WTC11 (cell line): Measurements from ENCODE around the gene STPG4. TPM values are rescaled to one million over a fixed set of nuclear protein-coding genes. Genes with fewer than 3 reads are reported as not detected.
A peak's percentile ranks its signal among the peaks of the same experiment; 100 is the strongest.

ENCODE experiments used
- ATAC-seq: fragments of 200-7000 bp; cut with Tn5 transposase; 2 replicates; pipeline ENCODE4 v1.10.0; 2021; ENCODE audit warnings: mild to moderate bottlenecking, moderate library complexity
- CTCF ChIA-PET: fragments of 300-600 bp; sonication (Branson Sonifier 250); formaldehyde crosslinking; loops from one replicate; lab custom pipeline; 2021; ENCODE audit warnings: antibody characterized with exemption; lab: Charles Lee
- POLR2A ChIA-PET: fragments of 350-600 bp; sonication (Branson Sonifier 250); formaldehyde crosslinking; loops from one replicate; lab custom pipeline; 2021; ENCODE audit warnings: antibody characterized with exemption; lab: Charles Lee
- DNase-seq: peaks from one replicate; pipeline ENCODE4 v3.0.0; 2021; ENCODE audit warnings: low spot score
- H3K27ac Mint-ChIP-seq: 2 replicates; pipeline ENCODE4 v1.8.0; 2021; ENCODE audit warnings: mixed read lengths
- H3K27me3 Mint-ChIP-seq: 2 replicates; pipeline ENCODE4 v1.8.0; 2021; ENCODE audit warnings: low read depth, mild to moderate bottlenecking, moderate library complexity, mixed read lengths
- H3K36me3 Mint-ChIP-seq: 2 replicates; pipeline ENCODE4 v1.8.0; 2021; ENCODE audit warnings: mixed read lengths
- H3K4me1 Mint-ChIP-seq: 2 replicates; pipeline ENCODE4 v1.8.0; 2022; ENCODE audit warnings: mixed read lengths
- H3K4me3 Mint-ChIP-seq: 2 replicates; pipeline ENCODE4 v1.8.0; 2021; ENCODE audit warnings: mild to moderate bottlenecking, moderate library complexity, mixed read lengths
- H3K9me3 Mint-ChIP-seq: 2 replicates; pipeline ENCODE4 v1.8.0; 2021; ENCODE audit warnings: mixed read lengths
- CREM ChIP-seq: sonication (generic); formaldehyde crosslinking; IDR thresholded peaks from 2 replicates; pipeline ENCODE4 v1.8.1; 2022; ENCODE audit warnings: mild to moderate bottlenecking, missing genetic modification reagents, moderate library complexity
- ELF4 ChIP-seq: sonication (generic); formaldehyde crosslinking; IDR thresholded peaks from 2 replicates; pipeline ENCODE4 v1.8.1; 2022; ENCODE audit warnings: low read depth, mild to moderate bottlenecking, moderate library complexity, missing genetic modification reagents
- ESRRA ChIP-seq: sonication (generic); formaldehyde crosslinking; IDR thresholded peaks from 2 replicates; pipeline ENCODE4 v1.8.1; 2022; ENCODE audit warnings: mild to moderate bottlenecking, missing genetic modification reagents, borderline replicate concordance
- FOXJ3 ChIP-seq: sonication (generic); formaldehyde crosslinking; IDR thresholded peaks from 2 replicates; pipeline ENCODE4 v1.9.0; 2021; ENCODE audit warnings: missing genetic modification reagents, mild to moderate bottlenecking, borderline replicate concordance
- FOXP1 ChIP-seq: sonication (generic); formaldehyde crosslinking; IDR thresholded peaks from 2 replicates; pipeline ENCODE4 v1.8.0; 2022; ENCODE audit warnings: missing genetic modification reagents, mild to moderate bottlenecking, moderate library complexity, borderline replicate concordance
- GABPB1 ChIP-seq: sonication (generic); formaldehyde crosslinking; IDR thresholded peaks from 2 replicates; pipeline ENCODE4 v1.8.1; 2023; ENCODE audit warnings: mild to moderate bottlenecking, missing genetic modification reagents
- GRHL2 ChIP-seq: fragments of 250-450 bp; sonication (Bioruptor Pico); IDR thresholded peaks from 2 replicates; pipeline ENCODE4 v1.8.0; 2022; ENCODE audit warnings: mild to moderate bottlenecking, moderate library complexity; ENCODE audit not compliant: insufficient replicate concordance, severe bottlenecking
- JAZF1 ChIP-seq: fragments of 250-450 bp; sonication (Bioruptor Pico); IDR thresholded peaks from 2 replicates; pipeline ENCODE4 v1.9.0; 2021; ENCODE audit warnings: moderate library complexity, mild to moderate bottlenecking, inconsistent platforms
- KAT7 ChIP-seq: sonication (generic); formaldehyde crosslinking; IDR thresholded peaks from 2 replicates; pipeline ENCODE4 v1.8.1; 2023; ENCODE audit warnings: missing genetic modification reagents, mild to moderate bottlenecking, borderline replicate concordance
- NR3C1 ChIP-seq: sonication (generic); formaldehyde crosslinking; conservative IDR thresholded peaks from 2 replicates; pipeline ENCODE4 v1.8.1; 2023; ENCODE audit warnings: low read depth, mild to moderate bottlenecking, missing genetic modification reagents
- SOX15 ChIP-seq: fragments of 250-450 bp; sonication (Bioruptor Pico); IDR thresholded peaks from 2 replicates; pipeline ENCODE4 v1.9.0; 2021; ENCODE audit warnings: mild to moderate bottlenecking
- ZBTB21 ChIP-seq: sonication (generic); formaldehyde crosslinking; IDR thresholded peaks from 2 replicates; pipeline ENCODE4 v1.8.1; 2023; ENCODE audit warnings: mild to moderate bottlenecking, missing genetic modification reagents, borderline replicate concordance
- ZNF121 ChIP-seq: sonication (generic); formaldehyde crosslinking; IDR thresholded peaks from 2 replicates; pipeline ENCODE4 v1.8.0; 2023; ENCODE audit warnings: missing genetic modification reagents
- ZNF263 ChIP-seq: sonication (generic); formaldehyde crosslinking; IDR thresholded peaks from 2 replicates; pipeline ENCODE4 v1.8.1; 2022; ENCODE audit warnings: low read depth, mild to moderate bottlenecking, moderate library complexity, missing genetic modification reagents
- ZNF317 ChIP-seq: sonication (generic); formaldehyde crosslinking; IDR thresholded peaks from 2 replicates; pipeline ENCODE4 v1.8.1; 2023; ENCODE audit warnings: low read depth, mild to moderate bottlenecking, moderate library complexity, missing genetic modification reagents, borderline replicate concordance
- ZNF423 ChIP-seq: fragments of 250-450 bp; sonication (Bioruptor Pico); IDR thresholded peaks from 2 replicates; pipeline ENCODE4 v2.1.2; 2022; ENCODE audit warnings: mild to moderate bottlenecking, moderate library complexity
- total RNA-seq: library from RNA; stranded (reverse); gene quantifications from 3 replicates; pipeline ENCODE4 v1.2.3, GENCODE V29; 2021
- TF ChIP-seq, protein P1 (sequence below): sonication (generic); formaldehyde crosslinking; IDR thresholded peaks from 2 replicates; pipeline ENCODE4 v1.8.0; 2022; ENCODE audit warnings: mild to moderate bottlenecking, missing genetic modification reagents
- TF ChIP-seq, protein P2 (sequence below): sonication (generic); formaldehyde crosslinking; IDR thresholded peaks from 2 replicates; pipeline ENCODE4 v1.8.0; 2022; ENCODE audit warnings: mild to moderate bottlenecking, missing genetic modification reagents
- TF ChIP-seq, protein P3 (sequence below): sonication (generic); formaldehyde crosslinking; IDR thresholded peaks from 2 replicates; pipeline ENCODE4 v1.8.0; 2022; ENCODE audit warnings: missing genetic modification reagents
- TF ChIP-seq, protein P4 (sequence below): sonication (generic); formaldehyde crosslinking; IDR thresholded peaks from 2 replicates; pipeline ENCODE4 v1.8.0; 2023; ENCODE audit warnings: missing genetic modification reagents
- TF ChIP-seq, protein P5 (sequence below): sonication (generic); formaldehyde crosslinking; IDR thresholded peaks from 2 replicates; pipeline ENCODE4 v1.8.1; 2023; ENCODE audit warnings: mild to moderate bottlenecking, missing genetic modification reagents, borderline replicate concordance

STPG4 gene
- total RNA-seq, 1 experiment from 2014 or later = not detected

DNA sequence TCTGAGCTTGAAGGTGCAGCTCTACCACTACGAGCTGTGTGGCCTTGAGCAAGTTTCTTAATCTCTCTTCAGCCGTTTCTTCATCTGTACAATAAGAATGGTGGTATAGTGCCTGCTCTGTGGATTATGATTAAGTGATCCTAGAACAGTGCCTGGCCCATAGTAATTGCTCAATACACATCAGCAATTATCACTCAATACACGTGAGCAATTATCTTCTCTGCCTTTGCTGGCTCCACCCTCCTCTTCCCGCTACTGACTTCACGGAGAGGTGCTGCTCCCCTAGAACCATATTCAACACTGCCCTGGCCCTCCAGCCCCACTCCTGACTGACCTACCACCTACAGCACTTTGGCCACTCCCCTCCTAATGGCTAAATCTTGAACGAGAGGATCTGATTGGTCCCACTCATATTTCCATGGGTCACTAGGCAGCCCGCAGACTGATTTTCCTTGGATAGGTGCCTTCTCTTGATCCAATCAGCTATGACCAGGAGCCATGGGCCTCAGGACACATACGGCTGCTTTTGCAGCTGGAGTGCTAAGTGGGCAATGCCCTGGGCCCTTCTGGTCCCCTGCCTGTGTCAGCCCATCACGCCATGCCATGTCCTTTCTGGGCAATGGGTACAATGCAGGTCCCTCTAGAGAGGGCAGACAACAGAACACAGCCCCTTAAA is 77.5 kb downstream of the STPG4 start (continued):
- TF ChIP-seq, protein P1, sequence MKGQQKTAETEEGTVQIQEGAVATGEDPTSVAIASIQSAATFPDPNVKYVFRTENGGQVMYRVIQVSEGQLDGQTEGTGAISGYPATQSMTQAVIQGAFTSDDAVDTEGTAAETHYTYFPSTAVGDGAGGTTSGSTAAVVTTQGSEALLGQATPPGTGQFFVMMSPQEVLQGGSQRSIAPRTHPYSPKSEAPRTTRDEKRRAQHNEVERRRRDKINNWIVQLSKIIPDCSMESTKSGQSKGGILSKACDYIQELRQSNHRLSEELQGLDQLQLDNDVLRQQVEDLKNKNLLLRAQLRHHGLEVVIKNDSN (CRISPR knock-in tag) = no peak
- TF ChIP-seq, protein P2, sequence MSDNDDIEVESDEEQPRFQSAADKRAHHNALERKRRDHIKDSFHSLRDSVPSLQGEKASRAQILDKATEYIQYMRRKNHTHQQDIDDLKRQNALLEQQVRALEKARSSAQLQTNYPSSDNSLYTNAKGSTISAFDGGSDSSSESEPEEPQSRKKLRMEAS (CRISPR knock-in tag) = no peak
- TF ChIP-seq FOXP1 (CRISPR knock-in tag) (no peak), SOX15 (no peak), ELF4 (CRISPR knock-in tag) (no peak)
- TF ChIP-seq, protein P3, sequence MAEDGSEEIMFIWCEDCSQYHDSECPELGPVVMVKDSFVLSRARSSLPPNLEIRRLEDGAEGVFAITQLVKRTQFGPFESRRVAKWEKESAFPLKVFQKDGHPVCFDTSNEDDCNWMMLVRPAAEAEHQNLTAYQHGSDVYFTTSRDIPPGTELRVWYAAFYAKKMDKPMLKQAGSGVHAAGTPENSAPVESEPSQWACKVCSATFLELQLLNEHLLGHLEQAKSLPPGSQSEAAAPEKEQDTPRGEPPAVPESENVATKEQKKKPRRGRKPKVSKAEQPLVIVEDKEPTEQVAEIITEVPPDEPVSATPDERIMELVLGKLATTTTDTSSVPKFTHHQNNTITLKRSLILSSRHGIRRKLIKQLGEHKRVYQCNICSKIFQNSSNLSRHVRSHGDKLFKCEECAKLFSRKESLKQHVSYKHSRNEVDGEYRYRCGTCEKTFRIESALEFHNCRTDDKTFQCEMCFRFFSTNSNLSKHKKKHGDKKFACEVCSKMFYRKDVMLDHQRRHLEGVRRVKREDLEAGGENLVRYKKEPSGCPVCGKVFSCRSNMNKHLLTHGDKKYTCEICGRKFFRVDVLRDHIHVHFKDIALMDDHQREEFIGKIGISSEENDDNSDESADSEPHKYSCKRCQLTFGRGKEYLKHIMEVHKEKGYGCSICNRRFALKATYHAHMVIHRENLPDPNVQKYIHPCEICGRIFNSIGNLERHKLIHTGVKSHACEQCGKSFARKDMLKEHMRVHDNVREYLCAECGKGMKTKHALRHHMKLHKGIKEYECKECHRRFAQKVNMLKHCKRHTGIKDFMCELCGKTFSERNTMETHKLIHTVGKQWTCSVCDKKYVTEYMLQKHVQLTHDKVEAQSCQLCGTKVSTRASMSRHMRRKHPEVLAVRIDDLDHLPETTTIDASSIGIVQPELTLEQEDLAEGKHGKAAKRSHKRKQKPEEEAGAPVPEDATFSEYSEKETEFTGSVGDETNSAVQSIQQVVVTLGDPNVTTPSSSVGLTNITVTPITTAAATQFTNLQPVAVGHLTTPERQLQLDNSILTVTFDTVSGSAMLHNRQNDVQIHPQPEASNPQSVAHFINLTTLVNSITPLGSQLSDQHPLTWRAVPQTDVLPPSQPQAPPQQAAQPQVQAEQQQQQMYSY (CRISPR knock-in tag) = no peak
- TF ChIP-seq, all 79 proteins: peak for 0

DNA sequence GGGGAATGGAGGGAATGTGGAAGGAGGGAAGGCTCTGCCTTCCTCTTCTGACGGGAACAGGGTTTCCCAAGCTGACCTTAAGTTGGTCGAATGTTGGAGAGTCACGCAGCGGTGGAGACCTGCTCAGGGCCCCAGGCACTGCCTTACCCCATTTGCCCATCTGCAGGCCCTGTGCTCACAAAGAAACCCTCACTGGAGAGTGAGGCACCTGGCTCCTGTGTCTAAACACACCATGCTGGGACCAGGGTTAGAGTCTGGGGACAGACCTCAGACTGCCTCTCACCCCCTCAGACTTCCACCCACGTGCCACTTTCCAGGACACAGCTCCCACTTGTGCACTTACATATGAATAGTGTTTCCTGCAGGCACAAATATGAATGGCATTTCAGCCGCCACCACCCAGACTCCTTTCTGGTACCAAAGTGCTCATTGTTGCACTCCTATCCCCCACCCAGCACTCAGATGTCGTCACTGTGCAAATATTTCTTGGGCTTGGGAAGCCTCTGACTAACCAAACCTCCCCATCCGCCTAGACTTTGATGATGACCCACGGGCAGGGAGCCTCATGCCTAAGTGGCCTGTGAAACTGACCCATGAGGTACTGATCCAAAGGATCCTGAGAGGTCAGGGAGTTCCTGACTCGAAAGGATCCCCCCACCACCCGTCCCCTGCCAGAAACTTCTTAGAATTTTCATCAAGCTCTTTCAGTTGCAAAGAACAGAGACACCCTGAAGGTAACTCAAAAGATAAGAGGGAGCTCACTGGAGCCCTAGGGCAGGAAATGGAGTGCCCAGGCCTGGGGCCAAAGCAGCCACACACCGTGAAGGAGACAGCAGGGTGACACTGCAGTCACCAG is 78.3 kb downstream of the STPG4 start:
- ATAC-seq = peak; percentile 15
- Mint-ChIP-seq H3K4me3 (no peak overlapping the region), H3K9me3 (no peaks in the 10 kb centered on the region)

DNA sequence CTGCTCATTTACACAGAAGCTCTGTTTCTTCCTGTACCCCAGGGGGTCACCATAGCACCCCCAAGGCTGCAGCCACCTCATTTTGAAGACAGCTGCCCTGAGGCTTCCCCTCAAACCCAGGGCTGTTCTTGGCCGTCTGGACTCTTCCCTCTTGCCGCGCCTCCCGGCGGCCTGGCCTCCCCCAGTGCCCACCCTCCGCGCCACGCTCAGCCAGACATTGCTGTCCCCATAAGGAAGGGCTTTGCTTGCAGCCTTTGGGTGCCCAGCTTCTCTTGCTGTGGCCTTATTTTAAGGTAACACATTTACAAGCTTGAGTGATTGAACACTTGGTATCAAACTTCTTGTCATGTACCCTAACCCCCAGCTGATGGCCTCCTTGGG is 79.0 kb downstream of the STPG4 start:
- POLR2A ChIA-PET = interaction anchor here (0.6 kb wide), 1 partner anchor 96 kb away, joined by 6 read pairs; no protein-coding TSS in a partner anchor
- TF ChIP-seq JAZF1 (CRISPR knock-in tag) (no peak), ZBTB21 (CRISPR knock-in tag) (no peak), SOX15 (no peak), NR3C1 (no peak), CREM (CRISPR knock-in tag) (no peak), KAT7 (CRISPR knock-in tag) (no peak), ESRRA (CRISPR knock-in tag) (no peak), ZNF423 (CRISPR knock-in tag) (no peak), FOXJ3 (no peak), ZNF121 (CRISPR knock-in tag) (no peak), ZNF317 (CRISPR knock-in tag) (no peak)
- TF ChIP-seq, protein P4, sequence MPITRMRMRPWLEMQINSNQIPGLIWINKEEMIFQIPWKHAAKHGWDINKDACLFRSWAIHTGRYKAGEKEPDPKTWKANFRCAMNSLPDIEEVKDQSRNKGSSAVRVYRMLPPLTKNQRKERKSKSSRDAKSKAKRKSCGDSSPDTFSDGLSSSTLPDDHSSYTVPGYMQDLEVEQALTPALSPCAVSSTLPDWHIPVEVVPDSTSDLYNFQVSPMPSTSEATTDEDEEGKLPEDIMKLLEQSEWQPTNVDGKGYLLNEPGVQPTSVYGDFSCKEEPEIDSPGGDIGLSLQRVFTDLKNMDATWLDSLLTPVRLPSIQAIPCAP = no peak

More for the DNA sequence above, 78.3 kb downstream of the STPG4 start:
- H3K36me3 Mint-ChIP-seq = no peaks in the 10 kb centered on the region
- no peak for DNase-seq
- no peaks in the 10 kb centered on the region; the same call in 1 of the 2 replicates for H3K27me3 Mint-ChIP-seq
- peak overlapping the region; percentile 62; the same call in 1 of the 2 replicates for H3K27ac Mint-ChIP-seq
- POLR2A ChIA-PET = interaction anchor here (0.6 to 1.1 kb wide), 2 partner anchors 62 to 95 kb away, joined by 3 to 6 read pairs; no protein-coding TSS in a partner anchor
- TF ChIP-seq, protein P5, sequence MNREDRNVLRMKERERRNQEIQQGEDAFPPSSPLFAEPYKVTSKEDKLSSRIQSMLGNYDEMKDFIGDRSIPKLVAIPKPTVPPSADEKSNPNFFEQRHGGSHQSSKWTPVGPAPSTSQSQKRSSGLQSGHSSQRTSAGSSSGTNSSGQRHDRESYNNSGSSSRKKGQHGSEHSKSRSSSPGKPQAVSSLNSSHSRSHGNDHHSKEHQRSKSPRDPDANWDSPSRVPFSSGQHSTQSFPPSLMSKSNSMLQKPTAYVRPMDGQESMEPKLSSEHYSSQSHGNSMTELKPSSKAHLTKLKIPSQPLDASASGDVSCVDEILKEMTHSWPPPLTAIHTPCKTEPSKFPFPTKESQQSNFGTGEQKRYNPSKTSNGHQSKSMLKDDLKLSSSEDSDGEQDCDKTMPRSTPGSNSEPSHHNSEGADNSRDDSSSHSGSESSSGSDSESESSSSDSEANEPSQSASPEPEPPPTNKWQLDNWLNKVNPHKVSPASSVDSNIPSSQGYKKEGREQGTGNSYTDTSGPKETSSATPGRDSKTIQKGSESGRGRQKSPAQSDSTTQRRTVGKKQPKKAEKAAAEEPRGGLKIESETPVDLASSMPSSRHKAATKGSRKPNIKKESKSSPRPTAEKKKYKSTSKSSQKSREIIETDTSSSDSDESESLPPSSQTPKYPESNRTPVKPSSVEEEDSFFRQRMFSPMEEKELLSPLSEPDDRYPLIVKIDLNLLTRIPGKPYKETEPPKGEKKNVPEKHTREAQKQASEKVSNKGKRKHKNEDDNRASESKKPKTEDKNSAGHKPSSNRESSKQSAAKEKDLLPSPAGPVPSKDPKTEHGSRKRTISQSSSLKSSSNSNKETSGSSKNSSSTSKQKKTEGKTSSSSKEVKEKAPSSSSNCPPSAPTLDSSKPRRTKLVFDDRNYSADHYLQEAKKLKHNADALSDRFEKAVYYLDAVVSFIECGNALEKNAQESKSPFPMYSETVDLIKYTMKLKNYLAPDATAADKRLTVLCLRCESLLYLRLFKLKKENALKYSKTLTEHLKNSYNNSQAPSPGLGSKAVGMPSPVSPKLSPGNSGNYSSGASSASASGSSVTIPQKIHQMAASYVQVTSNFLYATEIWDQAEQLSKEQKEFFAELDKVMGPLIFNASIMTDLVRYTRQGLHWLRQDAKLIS (CRISPR knock-in tag) = no peak
- TF ChIP-seq GABPB1 (peak; percentile 77), FOXP1 (CRISPR knock-in tag) (no peak), GRHL2 (CRISPR knock-in tag) (no peak), ZNF263 (CRISPR knock-in tag) (no peak)
- CTCF ChIA-PET = interaction anchor here (1.0 to 2.2 kb wide), 6 partner anchors 11 to 256 kb away, joined by 3 to 6 read pairs (median 4); no protein-coding TSS in a partner anchor
- H3K4me1 Mint-ChIP-seq = peaks cover 48% of the 10 kb centered on the region

More for the DNA sequence above, 79.0 kb downstream of the STPG4 start:
- Mint-ChIP-seq H3K27me3 (no peaks in the 10 kb centered on the region; the same call in 1 of the 2 replicates), H3K4me3 (no peak overlapping the region), H3K4me1 (peaks cover 55% of the 10 kb centered on the region), H3K27ac (0 out of 2 replicates have a peak overlapping the region, but pooled peaks have one; percentile 62), H3K9me3 (no peaks in the 10 kb centered on the region), H3K36me3 (no peaks in the 10 kb centered on the region)
- DNase-seq (no peak), ATAC-seq (no peak)
- CTCF ChIA-PET = interaction anchor here (1.0 to 2.2 kb wide), 6 partner anchors 12 to 257 kb away, joined by 3 to 6 read pairs (median 4); no protein-coding TSS in a partner anchor
